Measurements from ENCODE around the gene UQCRC2.
"Not testable (repeated sequence)": the region's sequence is repeated elsewhere in the genome, so short reads cannot be mapped to it uniquely, and the experiment has no call there.

UQCRC2 gene

DNA sequence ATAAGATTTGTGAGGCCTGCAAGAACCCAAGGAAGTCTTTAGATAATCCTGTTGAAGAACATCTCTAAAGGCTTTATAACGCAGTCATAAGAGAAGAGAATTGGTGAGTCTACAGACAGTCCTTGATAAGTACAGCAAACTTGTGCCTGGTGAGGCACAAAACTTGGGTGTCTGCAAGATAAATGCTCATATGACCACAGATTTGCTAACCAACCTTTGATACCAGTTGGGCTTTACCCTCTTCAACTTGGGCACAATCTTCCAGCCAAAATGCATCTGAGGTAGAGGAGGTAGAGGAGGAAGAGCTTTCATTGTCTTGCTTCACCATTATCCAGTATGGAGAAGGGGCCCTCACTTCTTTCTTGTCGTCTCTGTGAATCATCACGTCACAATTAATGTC is 30.9 kb downstream of the UQCRC2 start:
- no peak for DNase-seq

DNA sequence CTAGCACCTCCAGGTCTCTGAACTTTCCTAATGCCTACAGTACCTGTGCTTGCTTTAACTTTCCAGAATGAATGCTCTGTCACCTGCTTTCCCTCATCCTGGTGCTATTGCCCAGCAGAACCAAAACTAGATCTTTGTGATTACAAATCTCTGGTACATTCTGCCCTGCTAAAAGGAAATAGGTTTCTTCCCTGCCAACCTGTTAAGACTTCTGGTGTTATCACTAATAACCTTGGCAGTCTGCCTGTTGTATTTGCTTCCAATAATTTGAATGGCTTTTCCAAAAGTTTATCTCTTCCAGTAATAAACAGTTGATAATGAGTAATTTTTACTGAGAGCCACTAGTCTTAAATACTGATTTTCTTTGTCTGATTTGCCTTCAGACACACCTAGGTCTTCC is 32.4 kb downstream of the UQCRC2 start:
- no peak for DNase-seq

DNA sequence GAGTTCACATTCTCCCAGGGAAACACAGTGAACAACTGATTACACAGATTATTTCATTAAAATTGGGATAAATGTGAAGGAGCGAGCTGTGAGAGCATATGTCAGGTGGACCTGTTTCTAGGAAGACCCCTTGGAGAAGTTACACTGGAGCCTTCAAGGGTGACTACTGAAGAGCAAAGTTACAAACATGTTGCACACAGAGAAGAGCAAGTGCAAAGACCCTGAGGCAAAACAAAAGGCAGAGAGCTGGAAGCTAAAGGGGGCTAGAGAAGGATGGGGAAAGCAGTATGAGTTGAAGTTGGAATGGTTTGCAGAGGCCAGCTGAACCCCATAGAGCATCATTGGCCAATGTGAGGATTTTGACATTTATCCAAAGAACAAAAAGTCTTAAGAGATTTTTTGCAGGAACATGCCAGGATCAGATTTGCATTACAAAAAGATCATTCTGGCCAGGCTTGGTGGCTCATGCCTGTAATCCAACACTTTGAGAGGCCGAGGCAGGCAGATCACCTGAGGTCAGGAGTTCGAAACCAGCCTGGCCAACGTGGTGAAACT is 33.6 kb downstream of the UQCRC2 start:
- DNase-seq: no peak

DNA sequence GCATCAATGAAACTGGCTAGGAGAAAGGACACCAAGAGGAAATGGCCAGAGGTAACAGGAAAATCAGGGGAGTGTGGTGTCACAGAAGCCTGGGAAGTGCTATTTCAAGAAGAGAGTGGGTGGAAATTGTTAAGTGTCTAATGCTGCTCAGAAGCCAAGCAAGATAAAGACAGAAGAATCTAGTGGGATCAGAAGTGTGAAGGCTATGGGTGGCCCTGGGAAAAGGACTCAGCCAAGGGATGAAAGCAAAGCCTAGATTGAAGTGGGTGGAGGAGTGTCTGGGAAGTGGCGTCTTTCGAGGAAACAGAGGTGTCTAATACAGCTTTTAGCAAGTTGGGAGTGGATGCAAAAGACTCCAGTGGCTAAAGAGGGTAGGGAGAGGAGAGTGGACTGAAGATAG is 34.3 kb downstream of the UQCRC2 start:
- no peak for DNase-seq

DNA sequence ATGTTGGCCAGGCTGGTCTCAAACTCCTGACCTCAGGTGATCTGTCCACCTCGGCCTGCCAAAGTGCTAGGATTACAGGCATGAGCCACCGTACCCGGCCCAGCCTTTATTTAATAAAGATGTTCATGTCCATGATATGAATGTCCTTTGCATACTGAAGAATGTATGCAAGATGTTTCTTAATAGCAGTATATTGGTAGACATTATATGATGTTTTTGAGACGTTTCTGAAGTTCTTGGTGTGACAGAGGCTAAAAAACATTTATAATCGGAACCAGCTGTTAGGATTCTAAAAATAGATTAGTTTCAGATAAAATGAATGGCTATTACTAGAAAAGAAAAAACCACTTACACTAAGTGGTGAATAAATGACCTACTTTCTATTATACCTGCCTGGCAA is 36.0 kb downstream of the UQCRC2 start:
- DNase-seq: no peak

DNA sequence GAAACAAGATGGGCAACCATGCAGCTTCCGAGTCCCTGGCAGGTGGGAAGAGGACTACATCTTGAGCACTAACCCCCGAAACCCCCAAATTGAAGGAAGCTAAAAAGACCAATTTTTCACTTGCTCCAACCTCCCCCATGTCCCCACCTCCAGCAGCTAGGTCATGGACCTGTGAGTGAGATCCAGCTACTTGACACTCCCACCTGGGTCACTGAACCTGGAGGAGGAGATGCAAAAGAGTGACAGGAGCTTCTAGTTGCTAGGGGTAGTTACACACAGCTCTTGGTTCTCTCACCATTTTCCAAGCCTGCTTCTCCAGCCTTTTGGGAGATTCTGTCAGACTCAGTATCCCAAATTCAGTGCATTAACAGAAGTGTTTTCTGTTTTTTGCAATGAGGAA is 36.6 kb downstream of the UQCRC2 start:
- DNase-seq: no peak

DNA sequence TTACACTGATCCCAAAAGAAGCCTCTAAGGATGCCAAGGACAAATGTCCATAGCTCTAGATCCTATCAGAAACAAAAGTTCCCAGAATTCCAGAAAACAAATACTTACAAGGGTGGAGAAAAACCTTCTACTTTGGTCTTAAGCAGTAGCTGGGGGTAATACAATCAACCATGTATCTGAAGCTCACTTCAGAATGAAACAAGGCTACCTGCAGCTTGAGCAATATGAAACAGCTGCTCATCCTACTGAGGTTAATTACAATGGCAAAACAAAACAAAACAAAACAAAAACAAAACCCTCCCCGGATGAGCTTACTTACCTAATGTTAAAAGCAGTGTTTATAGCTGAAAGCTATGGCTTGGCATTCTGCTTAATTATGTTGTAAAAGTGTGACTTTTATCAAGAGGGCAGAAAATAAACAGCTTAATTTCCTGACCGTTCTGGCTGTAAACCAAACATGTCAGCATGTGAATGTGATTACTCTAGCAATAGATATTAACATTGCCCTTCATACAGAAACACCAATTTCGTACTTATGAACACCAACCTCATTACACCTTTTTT is 37.3 kb downstream of the UQCRC2 start:
- no peak for DNase-seq

DNA sequence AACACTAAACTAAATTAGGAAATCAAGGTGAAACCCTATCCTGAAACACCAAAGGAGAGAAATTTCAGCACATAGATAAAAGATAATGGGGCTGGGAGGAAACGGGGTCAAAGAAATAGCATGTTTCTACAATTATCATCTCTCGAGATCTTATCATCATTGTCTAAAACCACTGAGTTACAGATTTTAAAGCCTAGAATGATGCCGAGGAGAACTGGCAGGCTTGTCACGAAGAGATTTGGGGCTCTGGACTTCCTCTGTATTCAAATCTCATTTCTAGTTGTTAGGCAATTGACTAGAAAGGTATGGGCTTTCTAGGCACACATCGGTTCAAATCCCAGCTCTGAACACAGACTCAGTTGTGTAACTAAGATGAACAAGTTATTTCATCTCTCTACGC is 38.5 kb downstream of the UQCRC2 start:
- DNase-seq: no peak

DNA sequence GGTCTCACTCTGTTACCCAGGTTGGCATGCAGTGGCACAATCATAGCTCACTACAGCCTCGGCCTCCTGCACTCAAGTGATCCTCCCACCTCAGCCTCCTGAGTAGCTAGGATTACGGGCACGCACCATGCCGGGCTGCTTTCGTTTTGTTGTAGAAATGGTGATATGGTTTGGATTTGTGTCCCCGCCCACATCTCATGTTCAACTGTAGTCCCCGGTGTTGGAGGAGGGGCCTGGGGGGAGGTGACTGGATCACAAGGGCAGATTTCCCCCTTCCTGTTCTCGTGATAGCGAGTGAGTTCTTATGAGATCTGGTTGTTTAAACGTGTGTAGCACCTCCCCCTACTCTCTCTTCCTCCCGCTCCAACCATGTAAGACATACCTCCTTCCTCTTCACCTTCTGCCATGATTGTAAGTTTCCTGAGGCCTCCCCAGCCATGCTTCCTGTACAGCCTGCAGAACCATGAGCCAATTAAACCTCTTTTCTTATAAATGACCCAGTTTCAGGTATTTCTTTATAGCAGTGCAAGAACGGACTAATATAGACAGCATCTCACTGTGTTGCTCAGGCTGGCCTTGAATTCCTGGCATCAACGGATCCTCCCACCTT is 41.8 kb downstream of the UQCRC2 start:
- no peak for DNase-seq

DNA sequence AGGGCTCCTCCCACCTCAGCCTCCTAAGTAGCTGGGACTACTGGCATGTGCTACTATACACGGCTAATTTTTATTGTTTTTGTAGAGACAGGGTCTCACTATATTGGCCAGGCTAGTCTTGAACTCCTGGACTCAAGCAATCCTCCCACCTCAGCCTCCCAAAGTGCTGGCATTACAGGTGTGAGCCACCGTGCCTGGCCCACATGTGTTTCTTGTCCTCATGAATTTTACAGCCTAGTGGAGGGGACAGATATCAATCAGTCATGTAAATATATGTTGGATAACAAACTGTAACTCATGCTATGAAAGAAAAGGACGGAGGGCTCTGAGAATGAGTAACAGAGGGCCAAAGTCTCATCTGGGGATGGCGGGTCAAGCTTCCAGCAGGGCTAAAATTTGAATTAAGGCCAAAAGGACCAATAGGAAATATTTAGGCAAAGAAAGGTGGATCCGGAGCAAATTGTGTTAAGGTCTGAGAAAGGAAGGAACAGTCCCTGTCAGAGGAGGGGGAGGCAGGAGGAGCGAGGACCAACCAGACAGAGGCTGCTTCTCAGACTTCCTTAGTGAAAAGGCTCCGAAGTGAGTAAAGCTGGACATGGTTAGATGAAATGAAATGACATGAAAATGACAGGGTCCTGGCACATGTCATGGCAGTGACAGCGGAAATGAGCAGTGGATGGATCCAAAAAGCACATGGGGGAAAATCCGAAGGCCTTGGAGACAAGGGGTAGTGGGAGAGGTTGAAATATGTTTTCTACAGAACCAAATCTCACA is 43.9 kb downstream of the UQCRC2 start:
- no peak for DNase-seq

DNA sequence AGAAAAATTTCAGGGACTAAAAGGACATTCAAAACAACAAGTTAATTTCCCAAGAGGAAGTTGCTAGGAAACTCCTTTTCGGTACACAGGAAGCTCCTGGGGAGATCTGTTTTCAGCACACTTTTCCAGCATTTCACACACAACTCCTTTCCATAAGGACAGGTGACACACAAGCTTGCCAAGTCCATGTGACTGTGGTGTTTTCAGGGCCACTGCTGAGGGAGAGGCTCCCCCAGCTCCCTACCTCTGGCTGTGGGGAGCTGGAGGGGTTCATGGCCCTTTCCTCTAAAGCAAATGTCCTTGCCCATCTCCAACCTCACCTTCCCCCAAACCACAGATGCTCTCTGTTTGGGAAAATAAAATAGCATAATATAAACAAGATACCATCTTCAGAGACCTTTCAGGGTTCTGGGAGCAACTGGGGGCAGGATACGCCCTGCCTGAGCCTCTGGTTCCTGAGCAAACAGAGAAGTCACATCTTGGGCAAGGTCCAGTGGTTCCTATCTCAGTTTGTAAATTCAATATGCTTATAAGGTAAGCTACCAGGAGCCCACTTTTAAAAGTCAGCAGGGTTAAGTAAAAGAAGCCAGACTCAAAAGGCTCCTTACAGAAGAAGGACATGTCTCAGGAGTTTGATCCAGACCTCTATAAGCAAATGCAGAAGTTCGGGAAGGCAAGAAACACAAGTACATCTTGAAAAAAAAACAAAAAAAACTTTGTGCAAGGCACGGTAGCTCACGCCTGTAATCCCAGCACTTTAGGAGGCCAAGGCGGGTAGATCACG is 44.7 kb downstream of the UQCRC2 start:
- DNase-seq: no peak

DNA sequence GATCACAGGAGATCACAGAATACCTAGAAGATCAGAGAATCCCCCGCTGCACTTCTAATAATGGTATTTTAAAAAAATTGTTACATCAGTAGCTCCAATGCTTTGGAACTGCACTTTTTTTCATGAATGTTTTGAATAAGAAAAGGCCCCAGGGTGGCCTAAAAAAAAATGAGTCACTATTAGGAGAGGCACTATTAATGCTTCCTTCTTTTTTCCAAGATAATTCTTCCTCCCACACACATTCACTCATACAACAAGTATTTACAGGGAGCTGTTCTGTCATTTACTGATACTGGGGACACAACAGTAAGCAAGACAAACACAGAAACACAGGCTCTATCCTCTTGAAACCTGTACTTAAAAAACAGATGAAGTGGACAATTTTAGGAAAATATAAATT is 48.4 kb downstream of the UQCRC2 start:
- no peak for DNase-seq

DNA sequence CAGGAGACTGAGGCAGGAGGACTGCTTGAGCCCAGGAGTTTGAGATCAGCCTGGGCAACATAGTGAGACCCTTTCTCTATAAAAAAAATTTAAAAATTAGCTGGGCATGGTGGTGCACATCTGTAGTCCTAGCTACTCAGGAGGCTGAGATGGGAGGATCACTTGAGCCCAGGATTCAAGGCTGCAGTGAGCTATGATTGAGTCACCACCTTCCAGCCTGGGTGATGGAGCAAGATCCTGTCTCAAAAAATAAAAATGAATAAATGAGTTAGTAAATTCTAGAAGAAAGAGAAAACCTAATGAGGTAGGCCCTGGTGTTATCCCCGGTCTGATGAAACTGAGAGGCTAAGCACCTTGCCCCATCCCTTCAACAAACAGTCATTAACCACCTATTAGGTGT is 48.9 kb downstream of the UQCRC2 start:
- DNase-seq: not testable (repeated sequence)

DNA sequence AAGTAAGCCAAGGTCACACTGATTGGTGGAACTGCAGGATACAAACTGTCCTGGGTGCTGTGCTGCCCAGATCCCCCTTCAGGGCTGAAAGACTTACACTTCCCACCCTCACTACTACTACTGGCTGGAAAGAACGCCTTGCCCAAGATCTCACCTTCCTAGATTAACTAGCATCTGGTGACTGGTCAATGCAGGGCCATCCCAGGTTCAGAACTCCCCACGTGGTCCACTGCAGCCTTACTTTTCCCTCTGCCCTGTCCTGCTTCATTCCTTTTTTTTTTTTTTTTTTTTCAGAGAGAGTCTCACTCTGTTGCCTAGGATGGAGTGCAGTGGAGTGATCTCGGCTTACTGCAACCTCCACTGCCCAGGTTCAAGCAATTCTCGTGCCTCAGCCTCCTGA is 50.0 kb downstream of the UQCRC2 start:
- DNase-seq: no peak

DNA sequence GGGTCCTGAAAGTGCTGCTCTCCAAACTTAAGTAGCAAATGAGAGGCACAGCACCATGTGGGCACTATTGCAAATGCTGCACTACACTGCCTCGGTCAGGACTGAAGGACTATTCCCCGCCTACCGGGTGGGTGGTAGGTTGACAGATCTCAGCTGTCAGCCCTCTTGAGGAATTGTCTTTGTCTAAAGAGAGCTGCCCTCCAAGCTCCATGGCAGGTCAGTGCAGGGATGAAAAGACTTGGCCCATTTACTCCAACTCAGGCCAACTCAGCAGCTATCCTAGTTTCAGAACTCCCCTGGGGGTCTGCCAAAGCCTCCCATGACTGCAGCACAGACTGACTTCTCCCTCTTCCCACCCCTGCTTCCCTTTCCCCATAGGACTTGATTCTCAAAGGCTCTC is 51.2 kb downstream of the UQCRC2 start:
- DNase-seq: no peak

DNA sequence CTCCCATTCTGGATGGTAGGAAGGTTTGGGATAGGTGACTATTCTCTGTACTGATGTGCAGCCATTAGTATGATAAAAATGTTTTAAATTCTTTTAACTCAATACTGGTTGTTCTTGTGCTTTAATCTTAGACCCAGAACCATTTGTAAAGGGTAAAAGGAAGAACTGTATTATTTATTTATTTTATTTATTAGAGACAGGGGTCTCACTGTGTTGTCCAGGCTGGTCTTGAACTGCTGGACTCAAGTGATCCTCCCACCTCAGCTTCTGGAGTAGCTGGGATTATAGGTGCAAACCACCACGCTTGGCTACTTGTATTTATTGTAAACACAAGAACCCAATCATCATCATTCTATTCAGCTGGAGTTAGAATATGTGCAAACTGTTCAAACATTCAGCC is 52.6 kb downstream of the UQCRC2 start:
- DNase-seq: no peak

DNA sequence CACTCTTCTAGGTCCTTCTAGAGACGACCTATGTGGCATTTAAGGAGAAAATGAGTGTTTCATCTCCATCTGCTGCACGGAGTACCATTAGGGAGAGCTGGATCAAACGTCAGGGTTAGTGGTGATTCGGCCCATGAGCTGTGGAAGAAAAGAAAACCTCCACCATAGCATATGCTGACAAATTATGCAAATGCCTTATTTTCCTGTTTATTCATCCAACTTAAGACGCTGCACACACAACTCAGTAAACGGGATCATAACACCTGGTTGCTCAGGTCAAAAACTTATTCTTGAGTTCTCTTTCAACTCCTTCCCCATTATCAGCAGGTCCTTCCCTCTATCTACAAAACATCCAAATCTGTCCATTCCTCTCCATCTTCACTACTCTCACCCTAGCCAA is 53.5 kb downstream of the UQCRC2 start:
- DNase-seq: no peak

DNA sequence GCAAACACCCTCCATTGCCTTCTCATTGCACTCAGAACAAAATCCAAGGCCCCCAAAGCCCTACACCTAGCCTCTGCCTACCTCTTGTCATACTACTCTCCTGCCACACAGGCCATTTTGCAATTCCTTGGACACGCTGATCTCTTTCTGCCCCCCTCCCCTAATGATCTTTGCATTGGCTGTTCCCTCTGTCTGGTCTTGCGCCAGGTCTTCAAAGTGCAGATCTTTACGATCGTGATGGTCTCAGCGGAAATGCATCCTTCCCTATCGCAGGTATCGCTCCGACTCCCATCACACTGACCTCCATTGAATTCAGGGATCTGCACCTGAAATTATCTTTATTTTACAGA is 54.0 kb downstream of the UQCRC2 start:
- no peak for DNase-seq

DNA sequence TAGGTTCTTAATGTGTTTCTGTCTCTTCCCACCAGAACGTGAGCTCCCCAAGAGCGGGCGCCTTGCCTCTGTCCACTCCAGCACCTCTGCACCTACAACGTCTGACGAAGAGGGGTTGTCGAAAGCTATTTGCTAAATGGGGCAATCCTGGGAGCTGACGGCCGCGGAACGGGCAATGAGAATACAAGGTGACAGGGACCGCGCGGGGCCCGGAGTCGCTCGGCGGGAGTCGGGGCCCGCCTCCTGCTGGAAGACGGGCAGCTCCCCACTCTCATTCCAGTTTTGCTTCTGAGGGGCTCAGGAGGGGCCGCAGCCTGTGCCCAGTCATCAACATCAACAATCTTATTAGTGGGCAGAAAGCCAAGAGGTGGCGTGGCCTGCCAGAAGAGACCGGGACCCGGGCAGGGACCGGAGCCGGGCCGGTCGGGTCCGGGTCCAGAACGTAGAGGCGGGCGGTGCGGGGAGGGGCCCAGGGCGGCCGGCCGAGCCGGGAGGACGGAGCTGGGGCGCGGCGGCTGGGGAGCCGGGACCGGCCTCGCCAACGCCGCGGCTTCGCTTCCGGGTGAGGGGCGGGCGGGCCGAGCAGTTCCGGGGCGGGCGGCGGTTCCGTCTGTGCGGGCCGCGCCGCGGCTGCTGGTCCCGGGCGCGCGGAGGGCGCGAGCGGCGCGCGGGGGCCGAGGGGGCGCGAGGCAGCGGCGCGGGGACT is 54.5 kb downstream of the UQCRC2 start, which contains the start of gene MOSMO:
MOSMO (plus strand) TSS at position 603 of the 706 bp plus-strand sequence. CDS start 191 bp downstream, outside the sequence.
- DNase-seq: no peak

DNA sequence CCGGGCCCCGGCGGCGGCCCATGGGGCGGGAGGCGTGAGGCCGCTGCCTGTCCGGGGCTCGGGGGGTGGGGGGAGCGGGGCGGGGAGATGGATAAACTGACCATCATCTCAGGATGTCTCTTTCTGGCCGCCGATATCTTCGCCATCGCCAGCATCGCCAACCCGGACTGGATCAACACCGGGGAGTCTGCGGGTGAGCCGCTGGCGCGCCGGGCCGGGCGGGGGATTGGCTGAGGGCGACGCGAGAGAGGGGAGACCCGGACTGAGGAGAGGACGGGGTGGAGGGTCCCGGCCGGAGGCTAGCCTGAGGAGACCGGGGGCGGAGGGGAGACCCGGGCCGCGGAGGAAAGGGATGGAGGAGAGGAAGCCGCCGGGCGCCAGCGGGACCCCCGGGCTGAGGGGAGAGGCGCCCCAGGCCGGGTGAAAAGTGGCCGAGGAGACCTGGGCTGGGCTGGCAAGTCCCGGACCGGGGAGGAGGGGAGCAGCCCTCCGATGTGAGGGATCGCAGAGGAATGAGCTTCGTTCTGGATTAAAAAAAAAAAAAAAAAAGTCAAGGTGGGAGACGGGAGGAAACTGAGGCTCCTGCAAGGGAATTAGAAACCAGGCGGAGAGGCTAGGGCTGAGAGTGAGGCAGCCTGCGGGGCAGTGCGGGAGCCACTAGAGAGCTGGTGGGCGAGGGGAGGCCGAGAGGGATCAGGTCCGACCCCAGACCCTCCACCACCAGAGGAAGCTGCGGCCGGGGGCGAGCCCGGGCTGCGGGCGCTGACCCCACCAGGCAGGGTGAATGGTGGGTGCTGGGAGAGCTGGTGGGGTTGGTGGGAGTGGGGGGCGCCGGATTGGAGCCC is 55.3 kb downstream of the UQCRC2 start:
- DNase-seq: no peak

DNA sequence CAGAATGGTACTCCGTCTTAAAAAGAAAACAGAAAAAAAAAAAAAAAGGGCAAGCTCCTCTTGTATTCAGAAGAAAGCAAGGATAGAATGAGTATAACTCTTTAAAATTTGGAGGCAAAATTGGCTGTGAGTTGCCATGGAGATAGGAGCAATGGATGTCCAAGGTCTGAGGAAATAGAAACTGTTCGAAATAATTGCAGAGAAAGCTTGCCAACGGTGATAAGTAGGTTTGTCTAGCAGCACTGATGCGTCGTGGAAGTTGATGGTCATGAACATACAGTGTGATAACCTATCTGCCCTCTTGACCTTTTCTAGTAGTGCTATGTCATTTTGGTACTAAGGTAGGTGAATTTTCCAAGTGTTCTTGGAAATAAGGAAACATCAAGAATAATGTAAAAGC is 57.7 kb downstream of the UQCRC2 start:
- DNase-seq: no peak

DNA sequence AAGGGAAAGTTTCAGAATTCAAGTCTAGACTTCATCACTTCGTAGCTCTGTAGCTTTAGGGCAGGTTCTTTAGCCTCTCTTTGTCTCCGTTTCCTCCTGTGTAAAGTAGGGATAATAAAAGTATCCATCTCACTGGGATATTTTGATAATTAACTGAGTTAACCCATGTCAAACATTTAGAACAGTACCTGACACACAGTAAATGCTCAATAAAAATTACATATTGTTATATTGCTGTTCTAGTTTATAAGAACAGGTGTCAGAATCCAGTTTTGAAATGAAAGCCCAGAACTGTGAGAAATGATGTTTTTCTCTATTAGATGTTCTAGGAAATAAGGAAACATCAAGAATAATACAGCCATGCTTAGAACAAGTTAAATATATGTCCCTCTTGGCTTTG is 59.1 kb downstream of the UQCRC2 start:
- DNase-seq: no peak
